ENCODE results near the gene ACSL5. TPM values are rescaled to one million over a fixed set of nuclear protein-coding genes. Genes with fewer than 3 reads are reported as not detected.

ACSL5 gene
- total RNA-seq, 1 donor from 2014 or later: 0.68 TPM

DNA sequence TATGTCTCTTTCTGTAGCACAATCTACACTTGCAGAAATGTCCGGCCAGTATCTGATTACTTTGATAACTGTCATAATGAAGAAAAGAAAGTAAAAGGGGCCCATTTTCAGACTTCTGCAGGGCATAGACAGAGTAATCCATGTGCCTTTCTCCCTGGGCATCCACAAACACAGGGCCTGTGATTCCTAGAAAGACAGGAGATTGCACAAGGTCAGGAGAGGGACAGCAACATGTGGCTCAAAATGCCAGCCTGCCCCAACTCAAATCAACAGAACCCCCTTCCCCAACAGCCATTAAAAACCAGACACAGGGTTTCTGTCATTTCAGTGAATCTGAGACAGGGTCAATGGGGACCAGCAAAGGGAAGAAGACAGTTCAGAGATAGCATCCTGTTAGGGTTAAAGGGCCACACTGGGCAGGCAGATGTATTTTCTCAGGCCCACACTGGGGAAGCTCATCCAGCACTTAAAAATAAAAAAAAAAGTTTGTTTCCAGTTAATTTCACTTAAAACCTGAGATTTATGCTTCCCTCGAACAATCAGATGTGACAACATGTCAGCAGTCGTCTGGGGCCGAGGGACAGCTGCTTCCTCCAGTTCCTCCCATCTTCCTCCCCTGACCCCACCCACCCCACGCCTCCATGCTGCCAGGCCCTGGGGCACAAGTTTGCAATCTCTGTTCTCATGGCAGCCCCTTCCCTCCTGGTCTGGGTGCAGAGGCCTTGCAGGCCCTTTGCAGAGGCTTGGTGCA, 30.7 kb upstream of the ACSL5 start:
- DNase-seq (ENCODE audit: low read depth): no peak
- FAIRE-seq: no peak
- no peak overlapping the region for H3K9ac ChIP-seq (ENCODE audit: low read length)
- TF ChIP-seq, protein P1, sequence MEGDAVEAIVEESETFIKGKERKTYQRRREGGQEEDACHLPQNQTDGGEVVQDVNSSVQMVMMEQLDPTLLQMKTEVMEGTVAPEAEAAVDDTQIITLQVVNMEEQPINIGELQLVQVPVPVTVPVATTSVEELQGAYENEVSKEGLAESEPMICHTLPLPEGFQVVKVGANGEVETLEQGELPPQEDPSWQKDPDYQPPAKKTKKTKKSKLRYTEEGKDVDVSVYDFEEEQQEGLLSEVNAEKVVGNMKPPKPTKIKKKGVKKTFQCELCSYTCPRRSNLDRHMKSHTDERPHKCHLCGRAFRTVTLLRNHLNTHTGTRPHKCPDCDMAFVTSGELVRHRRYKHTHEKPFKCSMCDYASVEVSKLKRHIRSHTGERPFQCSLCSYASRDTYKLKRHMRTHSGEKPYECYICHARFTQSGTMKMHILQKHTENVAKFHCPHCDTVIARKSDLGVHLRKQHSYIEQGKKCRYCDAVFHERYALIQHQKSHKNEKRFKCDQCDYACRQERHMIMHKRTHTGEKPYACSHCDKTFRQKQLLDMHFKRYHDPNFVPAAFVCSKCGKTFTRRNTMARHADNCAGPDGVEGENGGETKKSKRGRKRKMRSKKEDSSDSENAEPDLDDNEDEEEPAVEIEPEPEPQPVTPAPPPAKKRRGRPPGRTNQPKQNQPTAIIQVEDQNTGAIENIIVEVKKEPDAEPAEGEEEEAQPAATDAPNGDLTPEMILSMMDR (IDR thresholded peaks at IDR 0.05; ENCODE audit: insufficient read depth, low read depth, low read length): no peak
- H3K36me3 Mint-ChIP-seq (ENCODE audit: low read depth, unreplicated experiment): no peaks in the 10 kb centered on the region
- H4K20me1 ChIP-seq (ENCODE audit: insufficient read depth, low read length): no peaks in the 10 kb centered on the region
- no peak overlapping the region for H3K27ac ChIP-seq (ENCODE audit: low read depth, low read length)
- no peak overlapping the region for H3K27ac Mint-ChIP-seq (ENCODE audit: unreplicated experiment)
- H3K79me2 ChIP-seq (ENCODE audit: insufficient read depth, low read length): no peaks in the 10 kb centered on the region
- no peak overlapping the region for H3K4me3 Mint-ChIP-seq (ENCODE audit: unreplicated experiment)
- no peaks in the 10 kb centered on the region for H3K9me3 ChIP-seq (ENCODE audit: insufficient read depth, low read depth, low read length)
- H3K9me3 Mint-ChIP-seq (ENCODE audit: unreplicated experiment): no peaks in the 10 kb centered on the region
- no peaks in the 10 kb centered on the region for H3K4me1 Mint-ChIP-seq (ENCODE audit: low read depth, unreplicated experiment)
- no peak overlapping the region for H3K4me2 ChIP-seq (ENCODE audit: low read length)
- no peak overlapping the region for H2AFZ ChIP-seq (ENCODE audit: low read depth, low read length)
- no peaks in the 10 kb centered on the region for H3K27me3 ChIP-seq (ENCODE audit: insufficient read depth, low read length)
- H3K36me3 ChIP-seq (ENCODE audit: insufficient read depth, low read length): no peaks in the 10 kb centered on the region
- peaks cover 8% of the 10 kb centered on the region for H3K27me3 Mint-ChIP-seq (ENCODE audit: low read depth, unreplicated experiment)
- no peaks in the 10 kb centered on the region for H3K4me1 ChIP-seq (ENCODE audit: insufficient read depth, low read length)
- no peak overlapping the region for H3K4me3 ChIP-seq (ENCODE audit: insufficient read depth, low read depth, low read length)

DNA sequence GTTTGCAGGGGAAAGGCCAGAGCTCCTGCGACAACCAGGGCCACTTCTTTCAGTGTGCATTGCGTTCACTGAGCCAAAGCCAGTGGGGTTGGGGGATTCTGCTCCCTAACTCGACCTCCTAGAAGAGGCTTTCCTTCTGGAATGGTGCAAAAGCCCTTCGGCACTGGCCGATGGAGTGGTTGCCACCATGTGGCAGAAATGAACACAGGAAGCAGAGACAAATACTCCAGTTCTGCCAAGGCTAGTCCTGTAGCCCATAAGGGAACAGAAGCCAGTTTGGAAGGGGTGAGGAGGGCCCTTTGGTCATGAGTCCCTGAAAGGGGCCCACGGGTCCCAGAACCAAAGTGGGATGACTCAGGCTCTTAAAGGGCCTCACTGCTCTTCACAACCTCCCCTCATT, 29.7 kb upstream of the ACSL5 start:
- no peak overlapping the region for H3K4me3 ChIP-seq (ENCODE audit: insufficient read depth, low read depth, low read length)
- Mint-ChIP-seq H3K9me3 (ENCODE audit: unreplicated experiment) (no peaks in the 10 kb centered on the region), H3K36me3 (ENCODE audit: low read depth, unreplicated experiment) (no peaks in the 10 kb centered on the region), H3K4me3 (ENCODE audit: unreplicated experiment) (no peak overlapping the region), H3K27ac (ENCODE audit: unreplicated experiment) (no peak overlapping the region), H3K27me3 (ENCODE audit: low read depth, unreplicated experiment) (peaks cover 8% of the 10 kb centered on the region), H3K4me1 (ENCODE audit: low read depth, unreplicated experiment) (no peaks in the 10 kb centered on the region)
- H4K20me1 ChIP-seq (ENCODE audit: insufficient read depth, low read length): no peaks in the 10 kb centered on the region
- TF ChIP-seq, protein P1 (IDR thresholded peaks at IDR 0.05; ENCODE audit: insufficient read depth, low read depth, low read length): no peak
- no peak overlapping the region for H2AFZ ChIP-seq (ENCODE audit: low read depth, low read length)
- H3K9me3 ChIP-seq (ENCODE audit: insufficient read depth, low read depth, low read length): no peaks in the 10 kb centered on the region
- H3K79me2 ChIP-seq (ENCODE audit: insufficient read depth, low read length): no peaks in the 10 kb centered on the region
- H3K36me3 ChIP-seq (ENCODE audit: insufficient read depth, low read length): no peaks in the 10 kb centered on the region
- DNase-seq (ENCODE audit: low read depth): no peak
- FAIRE-seq: no peak
- H3K4me1 ChIP-seq (ENCODE audit: insufficient read depth, low read length): no peaks in the 10 kb centered on the region
- no peak overlapping the region for H3K27ac ChIP-seq (ENCODE audit: low read depth, low read length)
- no peaks in the 10 kb centered on the region for H3K27me3 ChIP-seq (ENCODE audit: insufficient read depth, low read length)
- no peak overlapping the region for H3K9ac ChIP-seq (ENCODE audit: low read length)
- no peak overlapping the region for H3K4me2 ChIP-seq (ENCODE audit: low read length)

DNA sequence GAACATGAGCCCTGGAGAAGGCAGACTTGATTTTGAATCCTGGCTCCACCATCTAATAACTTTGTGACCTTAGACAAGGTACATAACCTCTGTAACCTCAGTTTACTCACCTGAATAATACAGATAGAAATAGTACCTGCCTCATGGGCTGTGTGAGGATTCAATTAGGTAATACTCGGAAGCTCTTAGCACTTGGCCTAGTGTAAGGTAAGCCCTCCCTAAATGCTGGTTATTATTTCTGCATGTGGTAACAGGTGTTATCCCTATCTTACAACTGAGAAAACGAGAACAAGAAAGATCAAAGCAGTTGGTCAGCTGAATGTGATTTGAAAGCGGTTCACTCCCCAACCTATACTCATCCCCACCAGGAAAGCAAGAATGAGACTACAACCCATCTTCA, 28.7 kb upstream of the ACSL5 start:
- DNase-seq (ENCODE audit: low read depth): no peak
- H3K79me2 ChIP-seq (ENCODE audit: insufficient read depth, low read length): no peaks in the 10 kb centered on the region

More for the DNA sequence above, 28.7 kb upstream of the ACSL5 start:
- Histone ChIP-seq H2AFZ (ENCODE audit: low read depth, low read length) (no peak overlapping the region), H3K4me2 (ENCODE audit: low read length) (no peak overlapping the region), H4K20me1 (ENCODE audit: insufficient read depth, low read length) (no peaks in the 10 kb centered on the region), H3K9me3 (ENCODE audit: insufficient read depth, low read depth, low read length) (no peaks in the 10 kb centered on the region), H3K4me1 (ENCODE audit: insufficient read depth, low read length) (no peaks in the 10 kb centered on the region), H3K9ac (ENCODE audit: low read length) (no peak overlapping the region), H3K36me3 (ENCODE audit: insufficient read depth, low read length) (no peaks in the 10 kb centered on the region), H3K27ac (ENCODE audit: low read depth, low read length) (no peak overlapping the region), H3K27me3 (ENCODE audit: insufficient read depth, low read length) (no peaks in the 10 kb centered on the region), H3K4me3 (ENCODE audit: insufficient read depth, low read depth, low read length) (no peak overlapping the region)
- no peak overlapping the region for H3K27ac Mint-ChIP-seq (ENCODE audit: unreplicated experiment)
- H3K4me3 Mint-ChIP-seq (ENCODE audit: unreplicated experiment): no peak overlapping the region
- H3K27me3 Mint-ChIP-seq (ENCODE audit: low read depth, unreplicated experiment): peaks cover 8% of the 10 kb centered on the region
- no peak for FAIRE-seq
- TF ChIP-seq, protein P1 (IDR thresholded peaks at IDR 0.05; ENCODE audit: insufficient read depth, low read depth, low read length): no peak
- no peak for TF ChIP-seq EZH2 (IDR thresholded peaks at IDR 0.05; ENCODE audit: insufficient read depth, low read length)
- no peaks in the 10 kb centered on the region for H3K36me3 Mint-ChIP-seq (ENCODE audit: low read depth, unreplicated experiment)
- H3K4me1 Mint-ChIP-seq (ENCODE audit: low read depth, unreplicated experiment): no peaks in the 10 kb centered on the region
- no peaks in the 10 kb centered on the region for H3K9me3 Mint-ChIP-seq (ENCODE audit: unreplicated experiment)

Measured in astrocyte (in vitro differentiated cells and primary cell).